Endothelial cell of umbilical vein (primary cell): ENCODE measurements around the gene GNAS-AS1. TPM values are rescaled to one million over a fixed set of nuclear protein-coding genes. Genes with fewer than 3 reads are reported as not detected.

Experiments used
- BruUV-seq: library from RNA; stranded (reverse); fragments of 400-500 nt; replicated peaks from 2 replicates; lab custom pipeline; 2021; lab: Mats Ljungman, UMichigan
- CTCF ChIA-PET: fragments of 300-600, 350-600 bp; sonication (Branson Sonifier 250); formaldehyde crosslinking; loops from one replicate; lab custom pipeline; 2021; ENCODE audit warnings: antibody characterized with exemption, inconsistent platforms; lab: Charles Lee
- POLR2A ChIA-PET: fragments of 300-600, 350-600 bp; sonication (Branson Sonifier 250); formaldehyde crosslinking; loops from one replicate; lab custom pipeline; 2021; ENCODE audit warnings: antibody characterized with exemption, inconsistent platforms; lab: Charles Lee
- DNase-seq: peaks from one replicate; pipeline ENCODE4 v3.0.0-alpha.2; 2011; ENCODE audit warnings: low read depth, low spot score
- FAIRE-seq: peaks from 2 replicates; lab custom pipeline; 2011; peaks lifted over from hg19 to GRCh38; lab: Jason Lieb, UNC
- H2AFZ ChIP-seq: 2 replicates; pipeline ENCODE4 v1.6.0; 2012; ENCODE audit warnings: low read depth, low read length, control low read depth, inconsistent platforms
- H3K27ac ChIP-seq: 2 replicates; pipeline ENCODE4 v1.5.1; 2011; ENCODE audit warnings: low read depth, mild to moderate bottlenecking, control low read depth, low read length, moderate library complexity; ENCODE audit not compliant: insufficient read depth
- H3K27me3 ChIP-seq, 2 experiments: 2 replicates each; pipeline versions ENCODE4 v1.6.0 to v1.6.1; 2011; ENCODE audit warnings: low read length in 2 of 2, mixed read lengths in 1 of 2; ENCODE audit not compliant: control insufficient read depth in 2 of 2, insufficient read depth in 2 of 2
- H3K36me3 ChIP-seq, 2 experiments: 2 replicates in 1 of 2; 3 replicates in 1 of 2; pipeline ENCODE4 v1.5.1; 2011; ENCODE audit warnings: low read length in 2 of 2, mild to moderate bottlenecking in 1 of 2, moderate library complexity in 1 of 2; ENCODE audit not compliant: control insufficient read depth in 2 of 2, insufficient read depth in 2 of 2; ENCODE audit errors: extremely low read depth in 1 of 2
- H3K4me1 ChIP-seq: 3 replicates; pipeline ENCODE4 v1.5.1; 2011; ENCODE audit warnings: mild to moderate bottlenecking, low read length; ENCODE audit not compliant: control insufficient read depth, insufficient read depth; ENCODE audit errors: extremely low read depth
- H3K4me2 ChIP-seq: 2 replicates; pipeline ENCODE4 v1.6.1; 2011; ENCODE audit warnings: low read length, control low read depth, mixed read lengths; ENCODE audit not compliant: insufficient read depth
- H3K4me3 ChIP-seq, 3 experiments: fragments of 200-600 bp in 1 of 3; sonication (generic), shearing (Covaris generic) in 1 of 3; replicated peaks in 1 of 3; 2 replicates each; pipeline ENCODE4 v1.5.1; 2011 to 2016; ENCODE audit warnings: control low read depth in 3 of 3, low read length in 3 of 3, mild to moderate bottlenecking in 2 of 3, inconsistent platforms in 1 of 3, low read depth in 1 of 3, moderate library complexity in 1 of 3; ENCODE audit not compliant: insufficient read depth in 1 of 3
- H3K79me2 ChIP-seq: 2 replicates; pipeline ENCODE4 v1.6.0; 2012; ENCODE audit warnings: low read length, inconsistent platforms; ENCODE audit not compliant: control insufficient read depth, insufficient read depth
- H3K9ac ChIP-seq: replicated peaks from 2 replicates; pipeline ENCODE3; 2011; ENCODE audit warnings: low read length, control low read depth; ENCODE audit not compliant: insufficient read depth; ENCODE audit errors: extremely low read depth
- H3K9me1 ChIP-seq: replicated peaks from 3 replicates; pipeline ENCODE4 v1.6.0; 2011; ENCODE audit warnings: mild to moderate bottlenecking, low read length; ENCODE audit not compliant: control insufficient read depth, insufficient read depth; ENCODE audit errors: extremely low read depth
- H3K9me3 ChIP-seq: replicated peaks from 2 replicates; pipeline ENCODE4 v1.5.1; 2012; ENCODE audit warnings: low read length, inconsistent platforms; ENCODE audit not compliant: control insufficient read depth, insufficient read depth
- H4K20me1 ChIP-seq: replicated peaks from 2 replicates; pipeline ENCODE3; 2011; ENCODE audit warnings: mild to moderate bottlenecking, low read length; ENCODE audit not compliant: control insufficient read depth, insufficient read depth; ENCODE audit errors: extremely low read depth
- EZH2 ChIP-seq: IDR thresholded peaks from 2 replicates; pipeline ENCODE4 v1.6.1; 2012; ENCODE audit warnings: borderline replicate concordance, low read depth, mild to moderate bottlenecking, moderate library complexity, low read length, inconsistent platforms; ENCODE audit not compliant: severe bottlenecking
- FOS ChIP-seq: IDR thresholded peaks from 2 replicates; pipeline ENCODE4 v1.6.1; 2011; ENCODE audit warnings: mild to moderate bottlenecking, low read length, moderate library complexity, borderline replicate concordance; ENCODE audit not compliant: insufficient read depth
- GATA2 ChIP-seq: IDR thresholded peaks from 2 replicates; pipeline ENCODE4 v1.7.0; 2011; ENCODE audit warnings: low read depth, mild to moderate bottlenecking, moderate library complexity, mixed read lengths, low read length; ENCODE audit not compliant: insufficient read length, insufficient read depth
- JUN ChIP-seq: IDR thresholded peaks from 2 replicates; pipeline ENCODE4 v1.6.1; 2011; ENCODE audit warnings: borderline replicate concordance, low read depth; ENCODE audit not compliant: insufficient read length, insufficient read depth
- MAX ChIP-seq: IDR thresholded peaks from 2 replicates; pipeline ENCODE4 v1.6.1; 2011; ENCODE audit not compliant: insufficient read depth, insufficient read length
- MYC ChIP-seq: IDR thresholded peaks from one replicate; pipeline ENCODE4 v1.6.1; 2011; ENCODE audit warnings: mild to moderate bottlenecking, low read depth, low read length
- POLR2A ChIP-seq: IDR thresholded peaks from 2 replicates; pipeline ENCODE4 v1.6.1; 2012; ENCODE audit warnings: low read depth, mild to moderate bottlenecking, control low read depth, low read length
- POLR2AphosphoS5 ChIP-seq: IDR thresholded peaks from 2 replicates; pipeline ENCODE4 v1.6.1; 2012; ENCODE audit warnings: low read depth, mild to moderate bottlenecking, control low read depth, low read length, moderate library complexity; ENCODE audit not compliant: insufficient read depth
- dilution Hi-C: fragments of 300-500 bp; cut with MboI; formaldehyde crosslinking; loops from one replicate; pipeline ENCODE4 v1.15.0; 2019; ENCODE audit warnings: low sequenced_read_pairs; ENCODE audit not compliant: extremely low pct_ligation_motif_present
- intact Hi-C: fragments of 100-400 bp; cut with micrococcal nuclease; formaldehyde crosslinking; loops from one replicate; pipeline ENCODE4 v1.10.0; 2022
- polyA plus RNA-seq, 4 experiments: library from polyadenylated mRNA; depleted of rRNA in 3 of 4; stranded (reverse) in 3 of 4; unstranded in 1 of 4; fragments of >200 nt; gene quantifications; 2 replicates each; pipeline versions ENCODE4 v1.2.1 to v1.2.3, GENCODE V29; 2011 to 2012; ENCODE audit warnings: missing spikeins in 1 of 4
- total RNA-seq: library from RNA; stranded (reverse); gene quantifications from 2 replicates; pipeline ENCODE4 v1.2.3, GENCODE V29; 2021
- TF ChIP-seq, protein P1 (sequence below), 2 donors: IDR thresholded peaks; 1 replicate in 1 of 2; 2 replicates in 1 of 2; pipeline ENCODE4 v1.5.1; 2011; ENCODE audit warnings: low read length in 2 of 2, mild to moderate bottlenecking in 2 of 2, moderate library complexity in 2 of 2, control low read depth in 1 of 2, inconsistent platforms in 1 of 2, low read depth in 1 of 2; ENCODE audit not compliant: insufficient read depth in 1 of 2; ENCODE audit errors: extremely low read depth in 1 of 2

The GNAS-AS1 gene
- total and polyA plus RNA-seq, 2 donors (not counting 3 experiments of a cell fraction or from before 2014, with no cell fraction given) = 0.11 to 0.58 TPM

DNA sequence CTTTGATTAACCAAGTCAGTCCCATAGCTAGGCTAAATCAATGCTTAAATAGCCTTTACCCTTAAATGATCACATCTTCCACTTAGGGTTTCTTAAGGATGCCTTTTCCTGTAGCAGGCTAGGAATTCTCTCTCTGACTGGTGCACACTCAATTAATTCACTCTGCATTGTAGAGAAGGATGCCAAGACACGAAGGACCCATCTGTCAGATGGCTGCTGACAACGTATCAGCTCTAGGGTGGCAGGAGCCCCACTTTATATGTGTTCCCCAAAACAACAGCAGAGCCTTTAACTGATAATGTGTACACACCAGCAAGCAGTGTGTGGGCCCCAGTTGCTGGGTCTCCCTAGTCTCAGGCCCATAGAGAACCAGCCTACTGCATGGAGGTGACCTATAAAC, 15.1 kb upstream of the GNAS-AS1 start:
- intact Hi-C loops = no loop called here
- ChIA-PET POLR2A (no interaction called here), CTCF (interaction anchor here (0.8 to 6.8 kb wide), 3 partner anchors 16 to 629 kb away, joined by 3 to 57 read pairs (median 5); no protein-coding TSS in a partner anchor)
- Histone ChIP-seq H3K4me2 (no peak overlapping the region), H3K4me1 (peaks cover 3% of the 10 kb centered on the region), H3K36me3 (no peaks in the 10 kb centered on the region), H3K27ac (no peak overlapping the region), H2AFZ (no peak overlapping the region), H3K79me2 (no peaks in the 10 kb centered on the region), H3K9me3 (no peaks in the 10 kb centered on the region), H3K4me3 (no peak overlapping the region), H3K9ac (no peak overlapping the region), H3K27me3 (peaks cover 12 to 30% of the 10 kb centered on the region in 2 experiments), H3K9me1 (no peaks in the 10 kb centered on the region), H4K20me1 (no peaks in the 10 kb centered on the region)
- DNase-seq (no peak), FAIRE-seq (no peak)
- TF ChIP-seq POLR2A (no peak), FOS (no peak), MYC (no peak), JUN (no peak), MAX (no peak), GATA2 (no peak), EZH2 (no peak), POLR2AphosphoS5 (no peak)
- TF ChIP-seq, protein P1, sequence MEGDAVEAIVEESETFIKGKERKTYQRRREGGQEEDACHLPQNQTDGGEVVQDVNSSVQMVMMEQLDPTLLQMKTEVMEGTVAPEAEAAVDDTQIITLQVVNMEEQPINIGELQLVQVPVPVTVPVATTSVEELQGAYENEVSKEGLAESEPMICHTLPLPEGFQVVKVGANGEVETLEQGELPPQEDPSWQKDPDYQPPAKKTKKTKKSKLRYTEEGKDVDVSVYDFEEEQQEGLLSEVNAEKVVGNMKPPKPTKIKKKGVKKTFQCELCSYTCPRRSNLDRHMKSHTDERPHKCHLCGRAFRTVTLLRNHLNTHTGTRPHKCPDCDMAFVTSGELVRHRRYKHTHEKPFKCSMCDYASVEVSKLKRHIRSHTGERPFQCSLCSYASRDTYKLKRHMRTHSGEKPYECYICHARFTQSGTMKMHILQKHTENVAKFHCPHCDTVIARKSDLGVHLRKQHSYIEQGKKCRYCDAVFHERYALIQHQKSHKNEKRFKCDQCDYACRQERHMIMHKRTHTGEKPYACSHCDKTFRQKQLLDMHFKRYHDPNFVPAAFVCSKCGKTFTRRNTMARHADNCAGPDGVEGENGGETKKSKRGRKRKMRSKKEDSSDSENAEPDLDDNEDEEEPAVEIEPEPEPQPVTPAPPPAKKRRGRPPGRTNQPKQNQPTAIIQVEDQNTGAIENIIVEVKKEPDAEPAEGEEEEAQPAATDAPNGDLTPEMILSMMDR (IDR thresholded peaks at IDR 0.05; ENCODE audit: extremely low read depth in 1 of 2, insufficient read depth in 1 of 2, low read depth in 1 of 2, low read length in 2 of 2) = no peak
- BruUV-seq = no TSS peak
- dilution Hi-C loops = no loop called here
